NCI-H1694 treated with DMSO at 0.1 percent for 48 hours (cell line): Measurements from ENCODE around the gene FOXP4.

Source experiments
- DNase-seq: peaks from one replicate; lab custom pipeline; 2025; lab: John Stamatoyannopoulos, UW

The FOXP4 gene

GRCh38 chr6:41585605-41586004 lies 39.4 kb downstream of the FOXP4 start:
- DNase-seq: no peak

- peak; percentile 59 for DNase-seq
These were observed 40.2 kb downstream of the FOXP4 start for GRCh38 chr6:41586252-41587007.

DNA sequence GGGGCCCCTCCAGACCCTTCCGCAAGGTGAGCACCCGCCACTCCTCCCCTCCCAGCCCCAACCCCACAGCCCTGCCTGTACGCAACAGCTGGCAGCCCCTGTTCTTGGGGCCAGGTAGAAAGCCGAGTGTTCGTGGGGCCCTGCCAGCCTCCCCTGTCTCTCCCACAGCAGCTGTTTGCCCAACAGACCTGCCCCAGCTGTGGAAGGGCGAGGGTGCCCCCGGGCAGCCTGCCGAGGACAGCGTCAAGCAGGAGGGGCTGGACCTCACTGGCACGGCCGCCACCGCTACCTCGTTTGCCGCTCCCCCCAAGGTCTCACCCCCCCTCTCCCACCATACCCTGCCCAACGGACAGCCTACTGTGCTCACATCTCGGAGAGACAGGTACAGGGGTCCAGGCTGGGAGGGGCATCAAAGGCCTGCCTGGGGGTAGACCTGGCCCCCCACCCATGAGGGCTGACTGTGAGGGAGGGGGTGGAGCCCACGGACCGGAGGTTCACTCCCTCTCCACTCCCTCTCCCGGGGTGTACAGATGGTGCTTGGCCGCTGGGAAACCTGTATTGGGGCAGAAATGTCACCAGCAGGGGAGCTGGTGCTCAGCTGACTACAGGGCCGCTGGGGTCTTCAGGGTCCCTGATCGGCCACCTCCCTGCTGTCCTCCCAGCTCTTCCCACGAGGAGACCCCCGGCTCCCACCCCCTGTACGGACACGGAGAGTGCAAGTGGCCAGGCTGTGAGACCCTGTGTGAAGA lies 41.1 kb downstream of the FOXP4 start:
- DNase-seq: peak; percentile 49

DNA sequence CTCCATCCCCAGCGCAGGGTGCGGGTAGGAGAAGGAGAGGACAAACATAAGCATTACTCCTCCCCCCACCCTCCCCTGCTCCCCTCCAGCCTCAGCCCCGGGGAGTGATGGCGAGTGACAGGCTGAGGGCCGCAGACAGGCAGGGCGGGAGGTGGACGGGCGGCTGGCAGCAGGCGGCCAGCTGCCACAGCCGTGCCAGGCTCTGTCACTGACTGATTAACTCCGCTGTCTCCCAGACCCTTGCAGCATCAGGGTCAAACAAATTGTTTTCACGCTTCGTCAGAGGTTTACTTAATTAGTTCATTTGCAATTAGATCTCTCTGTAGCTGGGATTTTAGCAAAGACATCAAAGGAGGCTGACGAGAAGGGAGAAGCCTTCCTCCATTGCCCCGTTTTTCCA lies 41.9 kb downstream of the FOXP4 start:
- no peak for DNase-seq

DNA sequence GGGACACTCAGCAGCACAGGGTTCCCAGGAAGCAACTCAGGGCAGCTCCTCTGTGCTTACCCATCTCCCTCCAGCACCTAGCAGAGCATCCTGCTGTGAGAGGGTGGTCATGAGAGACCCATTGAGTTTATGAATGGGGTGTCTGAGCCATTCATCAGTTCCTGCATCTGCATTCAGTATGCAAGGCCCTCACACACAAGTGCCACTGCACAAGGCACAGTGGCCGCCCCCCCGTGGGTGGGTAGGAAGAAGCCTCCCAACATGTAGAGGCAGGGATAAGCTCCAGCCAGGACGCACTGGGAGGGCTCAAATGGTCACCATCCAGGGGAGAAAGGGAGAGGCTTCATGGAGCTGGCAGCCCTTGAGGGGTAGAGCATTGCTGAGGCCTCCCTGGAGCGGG lies 43.0 kb downstream of the FOXP4 start:
- no peak for DNase-seq

DNA sequence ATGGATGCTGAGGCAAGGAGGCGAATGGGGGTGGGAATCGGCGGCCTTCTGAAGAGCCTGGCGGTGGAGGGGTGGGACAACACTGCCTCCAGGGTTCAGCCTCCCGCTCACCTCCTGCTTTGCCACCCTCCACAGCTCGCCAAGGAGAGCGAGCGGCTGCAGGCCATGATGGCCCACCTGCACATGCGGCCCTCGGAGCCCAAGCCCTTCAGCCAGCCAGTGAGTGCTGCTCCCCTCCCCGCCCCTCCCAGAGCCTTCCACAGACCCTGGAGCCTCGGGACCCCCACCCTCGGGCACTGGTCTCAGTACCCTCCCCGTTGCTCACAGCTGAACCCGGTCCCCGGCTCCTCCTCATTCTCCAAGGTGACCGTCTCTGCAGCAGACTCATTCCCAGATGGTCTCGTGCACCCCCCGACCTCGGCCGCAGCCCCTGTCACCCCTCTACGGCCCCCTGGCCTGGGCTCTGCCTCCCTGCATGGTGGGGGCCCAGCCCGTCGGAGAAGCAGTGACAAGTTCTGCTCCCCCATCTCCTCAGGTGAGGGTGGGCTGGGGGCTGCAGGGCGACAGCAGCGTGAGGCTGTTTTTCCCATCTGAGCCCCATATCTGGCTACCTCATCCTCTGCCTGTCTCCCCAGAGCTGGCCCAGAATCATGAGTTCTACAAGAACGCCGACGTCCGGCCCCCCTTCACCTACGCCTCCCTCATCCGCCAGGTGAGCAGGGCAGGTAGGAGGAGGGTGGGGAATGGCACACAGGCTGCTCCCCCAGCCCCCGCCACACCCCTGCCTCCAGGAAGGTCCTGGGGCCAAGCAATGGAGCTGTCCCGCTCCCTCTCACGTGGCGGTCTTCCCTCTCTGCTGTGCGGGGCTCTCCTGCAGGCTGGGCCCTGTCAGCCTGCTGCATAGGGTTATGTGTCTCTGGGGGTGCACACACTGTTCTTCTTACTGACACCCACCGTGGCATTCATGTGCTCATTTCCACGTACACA lies 43.7 kb downstream of the FOXP4 start:
- DNase-seq: no peak

DNA sequence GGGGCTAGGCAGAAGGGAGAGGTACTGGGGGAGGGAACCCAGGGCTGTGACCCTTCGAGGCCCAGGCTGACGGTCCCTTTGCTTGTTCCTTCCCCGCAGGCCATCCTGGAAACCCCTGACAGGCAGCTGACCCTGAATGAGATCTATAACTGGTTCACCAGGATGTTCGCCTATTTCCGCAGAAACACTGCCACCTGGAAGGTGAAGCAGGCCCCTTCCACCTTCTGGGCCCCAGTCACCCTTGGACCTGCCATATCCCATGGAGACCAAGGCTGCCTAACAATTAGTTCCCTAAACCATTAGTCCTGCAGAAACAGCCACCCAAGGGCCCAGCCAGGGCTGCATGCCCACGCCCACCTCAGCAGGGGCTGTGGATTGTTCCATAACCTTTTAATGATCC lies 44.9 kb downstream of the FOXP4 start:
- no peak for DNase-seq

DNA sequence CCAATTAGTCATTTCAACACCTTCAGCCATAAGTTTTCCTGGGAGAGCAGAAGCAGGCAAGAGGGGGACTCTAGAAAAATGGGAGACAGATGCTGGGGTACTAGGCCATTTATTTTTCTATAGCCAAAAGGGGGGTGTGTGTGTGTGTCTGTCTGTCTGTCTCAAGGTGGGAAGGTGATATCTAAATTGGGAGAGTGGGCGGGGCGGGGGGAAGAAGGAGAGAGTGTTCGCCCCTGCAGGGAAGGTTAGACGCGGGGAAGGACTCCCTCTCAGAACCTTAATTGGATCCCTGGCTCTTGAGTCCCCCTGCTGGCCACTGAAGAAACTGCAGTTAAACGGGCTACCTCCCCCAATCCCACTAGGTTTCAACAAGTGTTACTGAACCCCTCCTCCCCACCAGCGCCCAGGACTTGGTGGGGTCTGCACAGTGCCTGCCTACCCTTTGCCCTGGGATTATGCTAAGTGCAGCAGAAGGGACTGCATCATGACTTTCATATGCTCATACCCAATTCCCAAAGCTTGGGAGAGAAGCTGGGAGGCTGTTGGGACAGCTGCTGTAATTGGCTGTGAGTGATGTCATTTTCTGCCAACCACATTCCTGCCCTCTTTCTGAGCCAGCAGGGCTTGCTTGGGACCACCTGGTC lies 45.8 kb downstream of the FOXP4 start:
- DNase-seq: peak; percentile 56

- no peak for DNase-seq
These were observed 47.2 kb downstream of the FOXP4 start for GRCh38 chr6:41593406-41593805.

- no peak for DNase-seq
These were observed 47.7 kb downstream of the FOXP4 start for GRCh38 chr6:41593839-41594238.

GRCh38 chr6:41594326-41594725 lies 48.1 kb downstream of the FOXP4 start:
- DNase-seq: no peak

GRCh38 chr6:41594766-41595165 lies 48.6 kb downstream of the FOXP4 start:
- DNase-seq: no peak

DNA sequence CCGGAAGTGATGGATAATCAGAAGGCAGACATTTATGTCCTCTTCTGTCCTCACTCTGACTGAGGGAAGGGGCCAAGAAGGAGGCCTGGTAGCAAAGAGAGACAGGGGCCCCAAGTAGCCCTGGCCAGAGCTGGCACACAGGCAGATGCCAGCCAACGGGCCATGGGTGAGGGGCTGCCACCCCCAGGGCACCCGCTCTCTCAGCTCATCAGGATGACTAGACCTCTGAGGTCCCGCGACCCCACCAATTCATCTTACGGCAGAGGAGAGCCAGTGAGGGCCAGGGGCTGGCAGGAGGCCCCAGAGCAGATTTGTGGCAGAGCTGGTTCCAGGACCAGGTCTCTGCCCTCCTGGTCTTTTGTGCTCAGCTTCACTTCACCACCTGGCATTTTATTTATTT lies 49.0 kb downstream of the FOXP4 start:
- DNase-seq: no peak

DNA sequence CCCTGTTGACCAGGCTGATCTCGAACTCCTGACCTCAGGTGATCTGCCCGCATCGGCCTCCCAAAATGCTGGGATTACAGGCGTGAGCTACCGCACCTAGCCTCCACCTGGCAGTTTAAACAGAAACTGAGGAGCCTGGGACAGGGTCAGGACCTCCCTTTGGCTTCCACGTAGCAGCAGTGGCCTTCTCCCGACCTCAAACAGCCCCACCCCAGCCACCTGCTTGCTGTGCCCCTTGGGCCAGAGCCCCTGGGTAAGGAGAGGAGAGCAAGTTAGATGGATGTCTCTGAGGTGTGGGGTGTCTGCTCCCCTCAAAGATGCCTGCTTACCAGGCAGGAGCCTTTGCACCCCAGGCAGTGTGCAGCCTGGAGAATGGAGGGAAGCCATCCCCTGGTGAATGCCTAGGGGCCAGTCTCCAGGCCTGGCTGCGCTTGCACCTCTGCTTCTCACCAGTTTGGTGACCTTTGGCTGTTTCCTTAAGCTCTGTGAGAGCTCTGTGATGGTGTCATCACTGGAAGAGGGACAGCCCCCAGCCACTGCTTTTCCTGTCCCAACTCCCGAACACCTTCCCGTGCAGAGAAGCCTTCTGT lies 50.0 kb downstream of the FOXP4 start:
- DNase-seq: no peak

DNA sequence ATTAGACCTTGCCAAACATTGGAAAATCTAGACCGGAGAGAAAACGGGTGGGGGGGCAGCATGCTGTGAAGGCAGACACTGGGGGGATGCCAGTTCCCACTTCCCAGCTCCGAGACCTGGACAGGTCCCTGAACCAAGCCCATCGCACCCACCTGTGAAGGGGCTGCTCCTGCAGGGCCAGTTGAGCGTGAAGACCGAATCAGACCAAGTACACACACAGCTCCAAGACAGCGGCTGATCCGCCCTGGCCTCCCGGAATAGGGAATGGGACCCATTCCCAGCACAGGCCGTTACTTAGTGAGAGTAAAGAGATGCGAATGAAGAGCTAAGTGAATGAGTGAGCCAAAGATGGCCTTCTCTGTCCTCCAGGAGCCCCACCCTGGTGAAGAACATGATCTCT lies 50.6 kb downstream of the FOXP4 start:
- DNase-seq: no peak

DNA sequence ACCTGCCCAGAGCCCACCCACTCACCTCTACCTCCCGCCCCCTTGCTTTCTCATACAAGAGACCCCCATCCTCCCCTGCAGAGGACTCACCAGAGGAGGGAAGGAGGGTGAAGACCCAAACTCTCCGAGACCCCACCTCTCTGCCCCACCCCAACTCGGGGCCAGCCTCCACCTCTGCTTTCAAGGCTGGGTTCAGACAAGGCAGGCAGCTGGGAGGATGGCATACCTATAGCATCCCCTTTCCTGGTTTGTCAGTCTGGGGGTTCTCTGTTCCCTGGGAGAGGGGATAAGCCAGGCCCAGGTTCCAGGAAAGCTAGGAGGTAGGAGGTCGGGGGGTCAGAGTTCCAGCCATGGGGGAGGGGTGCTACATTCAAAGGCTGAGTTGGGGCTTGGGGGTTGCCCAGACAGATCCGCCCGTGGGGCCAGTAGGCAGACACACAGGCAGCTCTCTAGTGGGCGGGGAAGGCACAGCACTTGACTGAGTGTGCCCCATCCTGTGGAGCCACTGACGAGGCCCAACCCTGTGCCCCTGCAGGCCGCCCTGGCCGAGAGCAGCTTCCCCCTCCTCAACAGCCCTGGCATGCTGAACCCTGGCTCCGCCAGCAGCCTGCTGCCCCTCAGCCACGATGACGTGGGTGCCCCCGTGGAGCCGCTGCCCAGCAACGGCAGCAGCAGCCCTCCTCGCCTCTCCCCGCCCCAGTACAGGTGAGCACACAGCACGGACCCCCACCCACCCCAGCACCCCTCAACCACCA lies 51.2 kb downstream of the FOXP4 start:
- DNase-seq: no peak

- no peak for DNase-seq
These were observed 52.5 kb downstream of the FOXP4 start for GRCh38 chr6:41598670-41599014.

- DNase-seq: no peak
These were observed 53.1 kb downstream of the FOXP4 start for GRCh38 chr6:41599015-41599851.

DNA sequence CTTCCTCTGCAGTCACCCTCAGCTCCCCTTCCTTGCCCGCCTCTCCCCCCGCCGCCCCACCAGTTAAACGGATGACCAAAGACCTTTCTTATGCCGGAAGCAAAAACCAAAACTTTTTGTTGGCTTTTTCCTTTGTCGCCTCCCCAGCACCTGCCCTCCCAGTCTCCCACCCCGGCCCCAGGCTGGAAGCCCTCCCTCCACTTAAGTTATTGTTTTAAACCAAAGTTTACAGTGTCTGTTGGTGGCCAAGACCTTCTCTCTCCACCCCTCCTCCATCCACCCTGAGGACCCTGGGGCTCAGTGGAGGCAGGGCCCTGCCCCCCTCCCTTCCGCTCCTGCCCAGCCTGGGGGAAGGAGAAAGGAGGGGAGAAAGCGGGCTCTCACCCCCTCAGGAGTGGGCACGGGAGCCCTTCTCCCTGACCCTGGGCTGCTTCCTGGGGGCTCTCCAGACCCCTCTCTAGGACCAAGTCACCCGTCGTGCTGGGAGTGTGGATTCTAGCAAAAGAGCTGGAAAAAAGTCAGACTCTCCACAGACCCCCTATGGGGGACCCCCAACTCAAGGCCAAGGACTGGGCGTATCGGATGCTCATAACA lies 53.8 kb downstream of the FOXP4 start:
- no peak for DNase-seq
